ENCODE data around the gene RPS6KA4. TPM values are rescaled to one million over a fixed set of nuclear protein-coding genes. Genes with fewer than 3 reads are reported as not detected.

Gene RPS6KA4
- total RNA-seq, 1 donor from 2014 or later, result 3.2 TPM

GRCh38 chr11:64356498-64357411 lies 2.2 kb upstream of the RPS6KA4 start:
- Mint-ChIP-seq H3K4me3 (ENCODE audit: unreplicated experiment) (peak overlapping the region; percentile 40), H3K9me3 (ENCODE audit: unreplicated experiment) (peaks cover 2% of the 10 kb centered on the region), H3K27me3 (ENCODE audit: unreplicated experiment) (peaks cover 11% of the 10 kb centered on the region), H3K36me3 (ENCODE audit: unreplicated experiment) (no peaks in the 10 kb centered on the region), H3K4me1 (ENCODE audit: low read depth, unreplicated experiment) (peaks cover 6% of the 10 kb centered on the region), H3K27ac (ENCODE audit: unreplicated experiment) (no peak overlapping the region)
- TF ChIP-seq CTCF (IDR thresholded peaks at IDR 0.05; ENCODE audit: partially characterized antibody, unreplicated experiment), result peak; percentile 33
- DNase-seq, result peak; percentile 85

GRCh38 chr11:64357446-64357845 lies 1.5 kb upstream of the RPS6KA4 start:
- Mint-ChIP-seq H3K27me3 (ENCODE audit: unreplicated experiment) (peaks cover 11% of the 10 kb centered on the region), H3K4me1 (ENCODE audit: low read depth, unreplicated experiment) (peaks cover 6% of the 10 kb centered on the region), H3K36me3 (ENCODE audit: unreplicated experiment) (no peaks in the 10 kb centered on the region), H3K4me3 (ENCODE audit: unreplicated experiment) (no peak overlapping the region), H3K27ac (ENCODE audit: unreplicated experiment) (no peak overlapping the region), H3K9me3 (ENCODE audit: unreplicated experiment) (peaks cover 2% of the 10 kb centered on the region)
- no peak for TF ChIP-seq CTCF (IDR thresholded peaks at IDR 0.05; ENCODE audit: partially characterized antibody, unreplicated experiment)
- no peak for DNase-seq

GRCh38 chr11:64357904-64358535 lies 942 bp upstream of the RPS6KA4 start:
- Mint-ChIP-seq H3K4me1 (ENCODE audit: low read depth, unreplicated experiment) (peaks cover 6% of the 10 kb centered on the region), H3K36me3 (ENCODE audit: unreplicated experiment) (no peaks in the 10 kb centered on the region), H3K27ac (ENCODE audit: unreplicated experiment) (no peak overlapping the region), H3K4me3 (ENCODE audit: unreplicated experiment) (no peak overlapping the region), H3K9me3 (ENCODE audit: unreplicated experiment) (peaks cover 2% of the 10 kb centered on the region), H3K27me3 (ENCODE audit: unreplicated experiment) (peaks cover 11% of the 10 kb centered on the region)
- DNase-seq, result no peak
- TF ChIP-seq CTCF (IDR thresholded peaks at IDR 0.05; ENCODE audit: partially characterized antibody, unreplicated experiment), result no peak

GRCh38 chr11:64358536-64358906 lies 441 bp upstream of the RPS6KA4 start:
- Mint-ChIP-seq H3K27me3 (ENCODE audit: unreplicated experiment) (peaks cover 11% of the 10 kb centered on the region), H3K9me3 (ENCODE audit: unreplicated experiment) (peaks cover 2% of the 10 kb centered on the region), H3K36me3 (ENCODE audit: unreplicated experiment) (no peaks in the 10 kb centered on the region), H3K27ac (ENCODE audit: unreplicated experiment) (no peak overlapping the region), H3K4me1 (ENCODE audit: low read depth, unreplicated experiment) (peaks cover 6% of the 10 kb centered on the region), H3K4me3 (ENCODE audit: unreplicated experiment) (no peak overlapping the region)
- no peak for DNase-seq
- TF ChIP-seq CTCF (IDR thresholded peaks at IDR 0.05; ENCODE audit: partially characterized antibody, unreplicated experiment), result no peak

Measured in glutamatergic neuron (in vitro differentiated cells).